NCI-H2196 (cell line): ENCODE data around the gene UPB1.
"Not testable (repeated sequence)": the region's sequence is repeated elsewhere in the genome, so short reads cannot be mapped to it uniquely, and the experiment has no call there.

ENCODE experiments used
- DNase-seq: peaks from one replicate; lab custom pipeline; 2025; ENCODE audit not compliant: unreplicated experiment; lab: John Stamatoyannopoulos, UW

The UPB1 gene

GRCh38 chr22:24474649-24475255 is 20.4 kb upstream of the UPB1 start:
- DNase-seq: no peak

GRCh38 chr22:24481641-24482040 is 13.5 kb upstream of the UPB1 start:
- no peak for DNase-seq

GRCh38 chr22:24482575-24482974 is 12.6 kb upstream of the UPB1 start:
- DNase-seq: no peak

- no peak for DNase-seq
Measured at GRCh38 chr22:24482998-24483397, 12.1 kb upstream of the UPB1 start.

GRCh38 chr22:24483976-24484545 is 11.1 kb upstream of the UPB1 start:
- no peak for DNase-seq

GRCh38 chr22:24485170-24485569 is 10.0 kb upstream of the UPB1 start:
- no peak for DNase-seq

GRCh38 chr22:24485608-24486007 is 9.5 kb upstream of the UPB1 start:
- DNase-seq: no peak

- no peak for DNase-seq
Measured at GRCh38 chr22:24486501-24486921, 8.6 kb upstream of the UPB1 start.

- no peak for DNase-seq
Measured at GRCh38 chr22:24489011-24489410, 6.1 kb upstream of the UPB1 start.

GRCh38 chr22:24489434-24489833 is 5.7 kb upstream of the UPB1 start:
- DNase-seq: not testable (repeated sequence)

- DNase-seq: no peak
Measured at GRCh38 chr22:24492391-24492790, 2.7 kb upstream of the UPB1 start.

- DNase-seq: no peak
Measured at GRCh38 chr22:24494167-24494527, 985 bp upstream of the UPB1 start.

- DNase-seq: no peak
Measured at GRCh38 chr22:24495365-24495675, 188 bp downstream of the UPB1 start.

GRCh38 chr22:24496234-24496633 is 1.1 kb downstream of the UPB1 start:
- no peak for DNase-seq

- no peak for DNase-seq
Measured at GRCh38 chr22:24496661-24497060, 1.5 kb downstream of the UPB1 start.

GRCh38 chr22:24497841-24498258 is 2.7 kb downstream of the UPB1 start:
- DNase-seq: no peak

GRCh38 chr22:24498824-24499223 is 3.7 kb downstream of the UPB1 start:
- DNase-seq: no peak

GRCh38 chr22:24499706-24500276 is 4.7 kb downstream of the UPB1 start:
- DNase-seq: no peak

- no peak for DNase-seq
Measured at GRCh38 chr22:24500277-24500820, 5.2 kb downstream of the UPB1 start.

GRCh38 chr22:24501301-24502005 is 6.3 kb downstream of the UPB1 start:
- DNase-seq: no peak

GRCh38 chr22:24502034-24502433 is 6.9 kb downstream of the UPB1 start:
- no peak for DNase-seq

GRCh38 chr22:24502541-24502940 is 7.4 kb downstream of the UPB1 start:
- DNase-seq: no peak
